ENCODE data around the gene RPA1.

GRCh38 chr17:1785930-1786329 lies 43.9 kb upstream of the RPA1 start:
- TF ChIP-seq CTCF (conservative IDR thresholded peaks at IDR 0.05; ENCODE audit: low read depth, low read length) (no peak), EZH2phosphoT487 (IDR thresholded peaks at IDR 0.05; ENCODE audit: borderline replicate concordance, low read length) (no peak)

Data from PC-3 (cell line).